Parathyroid adenoma (tissue), 2 donors: ENCODE data around the gene SLC4A1.

Experiments
- H2AFZ ChIP-seq: fragments of 300-600 bp; sonication (generic); one replicate; pipeline ENCODE4 v1.7.0; 2017; ENCODE audit warnings: antibody characterized with exemption, mild to moderate bottlenecking
- H3K27ac ChIP-seq: fragments of 300-600 bp; sonication (generic); one replicate; pipeline ENCODE4 v1.7.0; 2017
- H3K27me3 ChIP-seq: fragments of 300-600 bp; sonication (generic); one replicate; pipeline ENCODE4 v1.7.0; 2017; ENCODE audit warnings: low read length; ENCODE audit not compliant: control insufficient read depth, insufficient read depth
- H3K36me3 ChIP-seq: fragments of 300-600 bp; sonication (generic); one replicate; pipeline ENCODE4 v1.7.0; 2017; ENCODE audit warnings: low read length; ENCODE audit not compliant: control insufficient read depth, insufficient read depth
- H3K4me1 ChIP-seq: fragments of 300-600 bp; sonication (generic); one replicate; pipeline ENCODE4 v1.7.0; 2017; ENCODE audit warnings: control low read depth
- H3K4me2 ChIP-seq: fragments of 300-600 bp; sonication (generic); one replicate; pipeline ENCODE4 v1.7.0; 2017; ENCODE audit warnings: low read length
- H3K4me3 ChIP-seq: fragments of 300-600 bp; sonication (generic); one replicate; pipeline ENCODE4 v1.7.0; 2017; ENCODE audit warnings: low read depth, low read length
- H3K79me2 ChIP-seq: fragments of 300-600 bp; sonication (generic); one replicate; pipeline ENCODE4 v1.7.0; 2017; ENCODE audit warnings: control low read depth
- H3K9ac ChIP-seq: fragments of 300-600 bp; sonication (generic); one replicate; pipeline ENCODE4 v1.7.0; 2017; ENCODE audit warnings: mild to moderate bottlenecking
- H3K9me3 ChIP-seq: fragments of 300-600 bp; sonication (generic); one replicate; pipeline ENCODE4 v1.7.0; 2017; ENCODE audit warnings: low read length; ENCODE audit not compliant: control insufficient read depth
- TF ChIP-seq, protein P1 (sequence below): fragments of 300-600 bp; sonication (generic); IDR thresholded peaks from one replicate; pipeline ENCODE4 v1.7.0; 2017; ENCODE audit warnings: antibody characterized with exemption, mild to moderate bottlenecking
- donor health status: primary hyperparathyroidism.

SLC4A1 gene

DNA sequence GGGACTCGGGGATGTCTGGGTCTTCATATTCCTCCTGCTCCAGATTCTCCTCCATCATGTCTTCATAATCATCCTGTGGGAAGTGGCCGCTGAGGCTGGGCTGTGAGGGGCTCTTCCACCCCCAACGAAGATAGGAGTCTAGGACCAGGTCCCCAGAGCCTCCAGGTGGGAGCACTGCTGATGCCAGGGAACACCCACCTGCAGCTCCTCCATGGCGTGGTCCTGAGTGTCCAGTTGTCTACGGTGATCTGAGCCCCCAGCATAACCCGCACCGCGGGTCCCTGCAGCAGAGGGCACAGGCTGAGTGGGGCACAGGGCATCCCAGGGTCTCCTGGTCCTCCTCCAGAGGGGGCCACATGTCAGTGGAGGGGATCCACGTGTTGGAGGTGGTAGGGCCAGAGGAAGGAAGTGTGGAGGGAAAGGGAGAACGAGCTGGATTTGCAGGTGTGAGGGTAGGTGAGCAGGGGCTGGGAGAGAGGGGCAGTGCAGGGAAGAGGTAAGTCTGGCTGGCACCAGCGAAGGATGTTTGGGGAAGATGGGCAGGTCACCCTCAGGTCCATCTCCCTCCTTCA lies 5.2 kb downstream of the SLC4A1 start:
- TF ChIP-seq, protein P1, sequence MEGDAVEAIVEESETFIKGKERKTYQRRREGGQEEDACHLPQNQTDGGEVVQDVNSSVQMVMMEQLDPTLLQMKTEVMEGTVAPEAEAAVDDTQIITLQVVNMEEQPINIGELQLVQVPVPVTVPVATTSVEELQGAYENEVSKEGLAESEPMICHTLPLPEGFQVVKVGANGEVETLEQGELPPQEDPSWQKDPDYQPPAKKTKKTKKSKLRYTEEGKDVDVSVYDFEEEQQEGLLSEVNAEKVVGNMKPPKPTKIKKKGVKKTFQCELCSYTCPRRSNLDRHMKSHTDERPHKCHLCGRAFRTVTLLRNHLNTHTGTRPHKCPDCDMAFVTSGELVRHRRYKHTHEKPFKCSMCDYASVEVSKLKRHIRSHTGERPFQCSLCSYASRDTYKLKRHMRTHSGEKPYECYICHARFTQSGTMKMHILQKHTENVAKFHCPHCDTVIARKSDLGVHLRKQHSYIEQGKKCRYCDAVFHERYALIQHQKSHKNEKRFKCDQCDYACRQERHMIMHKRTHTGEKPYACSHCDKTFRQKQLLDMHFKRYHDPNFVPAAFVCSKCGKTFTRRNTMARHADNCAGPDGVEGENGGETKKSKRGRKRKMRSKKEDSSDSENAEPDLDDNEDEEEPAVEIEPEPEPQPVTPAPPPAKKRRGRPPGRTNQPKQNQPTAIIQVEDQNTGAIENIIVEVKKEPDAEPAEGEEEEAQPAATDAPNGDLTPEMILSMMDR = no peak
- no peaks in the 10 kb centered on the region for H3K4me1 ChIP-seq
- no peaks in the 10 kb centered on the region for H3K36me3 ChIP-seq
- no peak overlapping the region for H2AFZ ChIP-seq
- no peak overlapping the region for H3K4me3 ChIP-seq
- no peaks in the 10 kb centered on the region for H3K79me2 ChIP-seq
- no peaks in the 10 kb centered on the region for H3K9me3 ChIP-seq
- H3K9ac ChIP-seq = no peak overlapping the region
- no peak overlapping the region for H3K27ac ChIP-seq
- no peaks in the 10 kb centered on the region for H3K27me3 ChIP-seq
- H3K4me2 ChIP-seq = no peak overlapping the region

DNA sequence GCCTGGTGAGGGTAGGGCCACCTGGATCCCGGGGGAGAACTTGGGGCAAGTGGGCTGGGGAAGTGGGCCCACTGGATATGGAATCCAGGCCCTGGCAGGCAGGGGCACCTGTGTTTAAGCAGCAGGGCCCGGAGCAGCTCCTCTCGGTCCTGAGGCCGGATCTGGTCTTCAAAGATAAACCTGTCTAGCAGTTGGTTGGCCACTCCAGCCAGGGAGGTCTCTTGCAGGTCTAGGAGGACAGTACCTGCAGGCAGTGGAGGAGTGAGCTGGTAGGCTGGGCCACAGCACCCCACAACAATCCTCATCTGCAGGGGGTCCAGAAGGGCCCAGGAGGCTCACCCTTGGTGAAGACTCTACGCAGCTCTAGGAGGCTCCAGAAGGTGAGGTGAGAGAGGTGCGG lies 7.6 kb downstream of the SLC4A1 start:
- Histone ChIP-seq H3K79me2 (no peaks in the 10 kb centered on the region), H2AFZ (no peak overlapping the region), H3K27ac (no peak overlapping the region), H3K36me3 (no peaks in the 10 kb centered on the region), H3K4me3 (no peak overlapping the region), H3K27me3 (no peaks in the 10 kb centered on the region), H3K4me1 (no peaks in the 10 kb centered on the region), H3K9me3 (no peaks in the 10 kb centered on the region), H3K4me2 (no peak overlapping the region), H3K9ac (no peak overlapping the region)
- TF ChIP-seq, protein P1 = no peak

DNA sequence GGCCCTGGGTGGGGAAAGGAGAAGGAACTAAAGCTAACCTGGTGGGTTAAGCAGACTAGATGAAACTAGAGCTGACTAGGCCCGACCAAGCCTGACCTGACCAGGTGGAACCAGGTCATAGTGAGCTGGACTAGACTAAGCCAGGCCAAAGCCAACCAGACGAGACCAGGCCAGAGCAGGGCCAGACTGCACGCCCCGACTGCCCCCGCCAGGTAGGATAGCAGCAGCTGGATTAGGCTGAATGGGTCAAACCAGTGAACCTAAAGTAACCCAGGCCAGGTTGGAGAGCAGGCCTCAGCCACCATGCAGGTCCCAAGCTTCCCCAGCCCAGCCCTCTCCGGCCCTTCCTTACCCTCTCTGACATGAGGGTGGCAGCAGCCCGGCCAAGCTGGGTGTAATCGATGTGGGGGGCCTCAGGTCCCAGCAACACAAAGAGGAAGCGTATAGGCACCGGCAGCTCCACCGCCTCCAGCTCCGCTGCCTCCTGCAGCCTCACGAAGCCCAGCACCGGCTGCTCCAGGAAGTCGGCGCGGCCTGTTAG lies 9.1 kb downstream of the SLC4A1 start:
- Histone ChIP-seq H3K9me3 (no peaks in the 10 kb centered on the region), H3K36me3 (no peaks in the 10 kb centered on the region), H3K4me3 (no peak overlapping the region), H2AFZ (no peak overlapping the region), H3K4me2 (no peak overlapping the region), H3K79me2 (no peaks in the 10 kb centered on the region), H3K27ac (no peak overlapping the region), H3K4me1 (no peaks in the 10 kb centered on the region), H3K27me3 (no peaks in the 10 kb centered on the region), H3K9ac (no peak overlapping the region)
- TF ChIP-seq, protein P1 = no peak

DNA sequence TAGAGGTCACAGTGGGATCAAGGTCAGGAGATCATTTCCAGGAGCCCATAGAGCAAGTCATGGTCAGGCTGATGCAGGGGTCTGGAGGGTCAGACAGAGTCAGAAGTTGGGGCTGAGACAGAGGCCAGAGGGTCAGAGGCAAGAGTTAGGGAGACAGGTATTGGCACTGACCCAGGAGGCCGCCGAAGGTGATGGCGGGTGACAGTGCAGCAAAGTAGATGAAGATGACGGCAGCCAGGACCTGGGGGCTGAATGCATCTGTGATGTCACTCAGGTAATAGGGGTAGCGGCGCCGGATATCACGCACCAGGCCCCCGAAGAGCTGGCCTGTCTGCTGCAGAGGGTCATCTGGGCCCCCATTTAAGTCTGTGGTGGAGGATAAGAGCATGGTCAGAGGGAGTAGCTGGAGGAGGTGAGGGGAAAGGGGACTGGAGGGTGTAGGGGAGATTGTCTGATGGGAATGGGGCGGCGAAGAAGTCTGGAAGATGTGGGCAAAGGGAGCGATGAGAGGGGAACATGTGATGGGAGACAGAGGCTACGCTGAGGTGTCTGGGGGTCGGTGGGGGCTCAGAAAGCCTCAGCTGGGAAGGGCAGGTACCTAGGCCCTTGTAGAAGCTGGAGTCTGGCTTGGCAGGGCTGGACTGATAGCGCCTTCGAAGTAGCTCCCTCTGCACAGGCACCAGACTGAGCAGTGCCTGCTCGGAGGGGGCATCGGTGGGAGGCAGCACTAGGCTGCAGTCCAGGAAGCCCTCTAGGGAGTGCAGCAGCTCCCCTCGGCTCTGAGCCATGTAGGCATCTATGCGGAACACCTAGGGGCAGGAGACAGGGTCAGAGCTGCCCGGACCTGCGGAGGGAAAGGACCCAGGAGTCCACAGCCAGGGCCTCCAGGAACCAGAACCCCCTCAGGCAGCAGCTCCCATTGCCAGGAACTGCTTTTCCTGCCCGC lies 9.8 kb downstream of the SLC4A1 start:
- H3K4me3 ChIP-seq = no peak overlapping the region
- H3K27ac ChIP-seq = no peak overlapping the region
- no peaks in the 10 kb centered on the region for H3K79me2 ChIP-seq
- no peaks in the 10 kb centered on the region for H3K9me3 ChIP-seq
- TF ChIP-seq, protein P1 = no peak
- H3K4me1 ChIP-seq = no peaks in the 10 kb centered on the region
- H3K9ac ChIP-seq = no peak overlapping the region
- H2AFZ ChIP-seq = no peak overlapping the region
- no peak overlapping the region for H3K4me2 ChIP-seq
- no peaks in the 10 kb centered on the region for H3K27me3 ChIP-seq
- no peaks in the 10 kb centered on the region for H3K36me3 ChIP-seq
